Ammon's horn (tissue), 1 donor: ENCODE measurements around the gene EDAR.

Source experiments
- DNase-seq: peaks from one replicate; pipeline ENCODE4 v3.0.0-alpha.2; 2016; ENCODE audit warnings: low spot score

EDAR gene

GRCh38 chr2:109001201-109001600 lies 12.2 kb upstream of the EDAR start:
- DNase-seq = no peak

GRCh38 chr2:109000738-109001137 lies 11.7 kb upstream of the EDAR start:
- no peak for DNase-seq

GRCh38 chr2:108998911-108999310 lies 9.9 kb upstream of the EDAR start:
- DNase-seq = no peak

- no peak for DNase-seq
Observed at GRCh38 chr2:108994178-108994577, 5.2 kb upstream of the EDAR start.

GRCh38 chr2:108993095-108993937 lies 4.3 kb upstream of the EDAR start:
- no peak for DNase-seq

GRCh38 chr2:108988076-108988795 lies 784 bp downstream of the EDAR start:
- DNase-seq = no peak

GRCh38 chr2:108986916-108987510 lies 2.0 kb downstream of the EDAR start:
- no peak for DNase-seq

- no peak for DNase-seq
Observed at GRCh38 chr2:108983610-108984009, 5.4 kb downstream of the EDAR start.

GRCh38 chr2:108983061-108983460 lies 6.0 kb downstream of the EDAR start:
- DNase-seq = no peak

- no peak for DNase-seq
Observed at GRCh38 chr2:108982259-108982679, 6.8 kb downstream of the EDAR start.

- DNase-seq = no peak
Observed at GRCh38 chr2:108981846-108982245, 7.2 kb downstream of the EDAR start.

GRCh38 chr2:108980076-108980475 lies 8.9 kb downstream of the EDAR start:
- no peak for DNase-seq

- no peak for DNase-seq
Observed at GRCh38 chr2:108979461-108979860, 9.6 kb downstream of the EDAR start.

- DNase-seq = no peak
Observed at GRCh38 chr2:108978709-108979111, 10.3 kb downstream of the EDAR start.

- DNase-seq = no peak
Observed at GRCh38 chr2:108975613-108976435, 13.2 kb downstream of the EDAR start.

GRCh38 chr2:108974674-108975073 lies 14.3 kb downstream of the EDAR start:
- no peak for DNase-seq

GRCh38 chr2:108972663-108973062 lies 16.4 kb downstream of the EDAR start:
- DNase-seq = no peak

GRCh38 chr2:108971661-108972566 lies 17.1 kb downstream of the EDAR start:
- no peak for DNase-seq

GRCh38 chr2:108970369-108970768 lies 18.7 kb downstream of the EDAR start:
- DNase-seq = no peak

GRCh38 chr2:108969856-108970255 lies 19.2 kb downstream of the EDAR start:
- DNase-seq = no peak

- DNase-seq = no peak
Observed at GRCh38 chr2:108968619-108969018, 20.4 kb downstream of the EDAR start.
